GM21786 (cell line): Measurements from ENCODE around the gene CD99L2.
A peak's percentile ranks its signal among the peaks of the same experiment; 100 is the strongest.

Experiments used
- ATAC-seq: cut with Tn5 transposase; IDR thresholded peaks from one replicate; pipeline ENCODE4 v1.9.1; 2021; ENCODE audit not compliant: unreplicated experiment

CD99L2 gene, protein sequence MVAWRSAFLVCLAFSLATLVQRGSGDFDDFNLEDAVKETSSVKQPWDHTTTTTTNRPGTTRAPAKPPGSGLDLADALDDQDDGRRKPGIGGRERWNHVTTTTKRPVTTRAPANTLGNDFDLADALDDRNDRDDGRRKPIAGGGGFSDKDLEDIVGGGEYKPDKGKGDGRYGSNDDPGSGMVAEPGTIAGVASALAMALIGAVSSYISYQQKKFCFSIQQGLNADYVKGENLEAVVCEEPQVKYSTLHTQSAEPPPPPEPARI

DNA sequence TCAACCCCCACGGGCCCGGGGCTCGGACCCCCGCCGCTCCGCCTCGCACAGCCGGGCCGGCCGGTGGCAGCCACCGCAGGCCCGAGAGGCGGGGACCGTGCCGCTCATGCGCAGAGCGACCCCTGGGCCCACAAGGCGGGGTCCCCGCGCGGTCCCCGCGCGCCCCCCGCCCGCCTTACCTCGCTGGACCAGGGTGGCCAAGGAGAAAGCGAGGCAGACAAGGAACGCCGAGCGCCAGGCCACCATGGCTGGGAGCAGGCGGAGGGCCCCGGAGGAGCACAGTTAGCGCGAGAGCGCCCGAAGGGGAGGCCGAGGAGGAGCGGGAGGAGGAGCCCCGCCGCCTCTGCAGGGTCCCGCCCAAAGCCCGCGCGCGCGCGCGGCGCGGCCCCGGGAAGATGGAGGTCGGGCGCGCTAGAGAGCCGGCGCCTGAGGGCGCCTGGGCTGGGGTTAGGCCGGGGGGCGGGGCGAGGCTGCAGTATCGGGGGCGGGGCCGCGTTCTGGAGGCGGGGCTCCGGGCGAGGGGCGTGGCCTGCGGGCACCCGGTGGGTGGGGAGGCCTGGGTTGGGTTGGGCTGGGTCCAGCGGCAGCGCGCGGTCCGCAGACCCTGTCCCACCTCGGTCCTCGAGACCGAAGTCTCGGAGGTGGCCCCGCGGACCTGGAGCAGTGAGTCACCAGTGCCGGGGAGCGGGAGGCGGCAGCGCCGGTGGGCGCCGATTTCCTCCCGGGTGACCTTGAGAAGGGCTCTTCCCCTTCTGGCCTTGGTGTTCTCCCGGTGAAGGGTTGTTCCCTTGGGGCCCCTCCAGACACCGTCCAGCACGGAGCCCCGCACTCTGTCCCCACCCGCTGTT, at the start of gene CD99L2:
Gene CD99L2, minus strand, starts transcription at position 326 of the 848 bp plus-strand sequence. Its CDS starts 80 bp downstream, at position 246.
- ATAC-seq = peak; percentile 74

GRCh38 chrX:150944233-150944632, 45.8 kb upstream of the CD99L2 start:
- no peak for ATAC-seq

GRCh38 chrX:150942942-150943594, 44.6 kb upstream of the CD99L2 start:
- ATAC-seq = no peak

DNA sequence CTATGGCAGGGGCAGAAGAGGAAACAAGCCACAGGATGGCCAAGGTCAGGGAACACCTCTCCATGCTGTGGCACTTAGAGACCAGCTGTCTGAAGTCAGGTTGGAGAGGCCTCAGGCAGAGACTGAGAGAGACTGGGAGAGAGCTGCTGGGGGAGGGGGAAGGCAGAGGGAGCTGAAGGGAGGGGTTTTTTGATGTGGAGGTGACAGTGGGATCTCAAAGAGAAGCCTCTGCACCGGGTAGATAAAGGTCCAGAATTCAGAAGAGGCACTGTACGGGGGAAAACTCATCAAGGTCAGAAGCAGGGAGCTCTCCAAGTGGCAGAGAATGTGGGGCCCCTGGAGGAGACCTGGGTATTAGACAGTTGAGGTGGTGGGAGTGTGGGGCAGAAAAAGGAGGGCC, 43.1 kb upstream of the CD99L2 start:
- no peak for ATAC-seq

DNA sequence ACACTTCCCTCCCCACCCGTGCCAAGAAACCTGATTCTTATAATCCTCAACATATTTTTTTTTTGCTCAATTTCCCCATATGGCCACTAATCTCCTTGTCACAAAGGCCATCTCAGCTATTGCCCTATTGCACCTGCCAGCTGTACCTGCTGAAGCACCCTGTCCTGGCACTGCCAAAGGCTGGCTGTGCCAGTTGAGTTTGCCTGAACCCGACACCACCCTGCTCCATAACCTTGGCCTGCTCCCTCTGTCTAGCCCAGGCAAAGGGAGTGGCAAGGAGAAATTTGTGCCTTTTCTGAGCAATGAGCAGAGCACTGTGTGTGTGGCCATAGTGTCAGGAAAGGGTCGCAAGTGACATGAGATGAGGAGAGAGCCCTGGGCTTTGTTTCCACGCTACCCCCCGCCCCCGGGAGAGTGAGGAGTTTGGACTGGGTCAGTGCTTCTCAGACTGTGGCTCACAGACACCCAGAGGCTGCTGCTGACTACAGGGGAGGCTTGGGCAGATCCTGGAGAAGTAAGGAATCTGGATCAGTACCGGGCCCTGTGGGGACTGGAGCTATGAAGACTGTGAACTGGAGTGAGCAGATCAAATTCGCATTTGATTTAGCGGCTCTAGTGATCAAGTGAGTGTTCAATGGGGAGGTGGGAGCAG, 42.5 kb upstream of the CD99L2 start:
- ATAC-seq = no peak

DNA sequence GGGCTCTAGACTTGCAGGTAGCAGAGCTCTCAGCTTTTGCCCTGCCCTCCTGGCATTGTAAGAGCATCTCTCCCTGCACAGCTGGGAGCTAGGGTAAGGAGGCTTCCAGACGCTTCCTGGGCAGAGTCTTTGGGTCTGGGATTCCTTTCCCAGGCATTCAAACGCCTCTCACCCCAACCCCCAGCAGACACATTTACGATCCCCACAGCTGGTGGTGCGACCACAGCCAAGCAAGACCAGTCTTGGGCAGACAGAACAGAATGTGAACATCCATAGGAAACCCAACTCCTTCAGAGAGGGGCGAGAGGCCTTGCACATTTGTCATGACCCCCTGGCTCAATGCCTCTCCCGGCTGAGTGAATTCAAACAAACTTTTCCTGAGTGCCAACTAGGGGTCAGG, 38.1 kb upstream of the CD99L2 start:
- ATAC-seq = no peak

- ATAC-seq = no peak
Measured at GRCh38 chrX:150935467-150935866, 37.0 kb upstream of the CD99L2 start.

- ATAC-seq = no peak
Measured at GRCh38 chrX:150934453-150934852, 36.0 kb upstream of the CD99L2 start.

GRCh38 chrX:150933945-150934350, 35.5 kb upstream of the CD99L2 start:
- ATAC-seq = no peak

DNA sequence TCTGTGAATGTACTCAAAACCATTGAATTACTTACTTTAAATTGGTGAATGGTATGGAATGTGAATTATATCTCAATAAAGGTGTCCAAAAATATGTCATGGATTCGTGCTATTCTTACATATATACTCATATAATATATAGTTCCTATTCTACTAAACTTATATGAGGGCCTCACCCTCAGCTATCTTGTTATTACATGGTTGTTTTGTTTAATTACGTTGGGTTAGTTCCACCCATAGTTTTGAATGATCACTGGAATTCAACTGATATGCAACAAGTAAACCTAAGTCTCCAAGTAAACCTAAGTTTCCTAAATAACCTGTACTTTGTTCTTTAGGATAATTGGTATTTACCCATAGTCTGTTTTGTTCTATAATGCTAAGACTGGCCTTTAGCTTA, 30.6 kb upstream of the CD99L2 start:
- ATAC-seq = no peak

- ATAC-seq = no peak
Measured at GRCh38 chrX:150926791-150927190, 28.3 kb upstream of the CD99L2 start.

GRCh38 chrX:150926304-150926703, 27.8 kb upstream of the CD99L2 start:
- no peak for ATAC-seq

DNA sequence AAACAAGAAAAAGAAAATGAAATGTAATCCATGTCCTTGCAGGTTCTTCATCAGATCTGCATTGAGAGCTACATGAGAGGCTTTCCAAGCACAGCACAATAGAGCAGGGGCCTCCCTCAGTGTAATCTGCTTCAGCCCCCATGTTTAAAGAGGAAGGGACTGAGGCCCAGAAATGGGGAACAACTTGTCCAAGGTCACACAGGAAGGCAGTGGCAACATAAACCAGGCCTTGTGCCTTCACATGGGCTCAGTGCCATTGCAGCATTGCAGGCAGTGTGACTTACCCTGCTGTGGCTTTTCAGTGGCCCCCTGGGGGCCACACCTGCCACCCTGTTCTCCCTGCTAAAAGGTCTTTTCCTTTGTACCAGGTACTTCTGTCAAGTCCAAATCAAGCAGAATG, 20.9 kb upstream of the CD99L2 start:
- ATAC-seq = no peak

DNA sequence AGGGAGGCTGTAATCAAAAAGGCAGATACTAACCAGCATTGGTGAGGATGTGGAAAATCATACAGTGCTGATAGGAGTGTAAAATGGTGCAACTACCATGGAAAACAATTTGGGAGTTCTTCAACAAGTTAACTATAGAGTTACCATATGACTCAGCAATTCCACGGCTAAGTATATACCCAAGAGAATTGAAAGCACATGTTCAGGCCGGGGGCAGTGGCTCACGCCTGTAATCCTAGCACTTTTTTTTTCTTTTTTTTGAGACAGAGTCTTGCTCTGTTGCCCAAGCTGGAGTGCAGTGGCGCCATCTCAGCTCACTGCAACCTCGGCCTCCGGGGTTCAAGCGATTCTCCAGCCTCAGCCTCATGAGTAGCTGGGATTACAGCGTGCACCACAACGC, 15.0 kb upstream of the CD99L2 start:
- no peak for ATAC-seq

DNA sequence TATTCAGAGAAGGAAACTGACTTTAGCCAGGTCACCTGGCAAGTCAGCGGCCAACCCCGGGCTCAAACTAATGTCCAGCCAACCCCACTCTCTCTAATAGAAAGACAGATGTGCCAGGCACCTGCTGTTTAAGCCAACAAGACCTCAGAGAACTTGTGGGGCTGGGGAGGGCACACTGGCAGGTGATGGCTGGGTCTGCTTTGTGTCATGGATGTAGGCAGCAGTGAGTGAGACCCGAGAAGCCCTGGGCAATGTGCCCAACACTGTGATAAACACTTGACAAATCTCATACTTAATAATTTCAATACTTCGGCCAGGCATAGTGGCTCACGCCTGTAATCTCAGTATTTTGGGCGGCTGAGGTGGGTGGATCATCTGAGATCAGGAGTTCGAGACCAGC, 9.0 kb upstream of the CD99L2 start:
- ATAC-seq = no peak

DNA sequence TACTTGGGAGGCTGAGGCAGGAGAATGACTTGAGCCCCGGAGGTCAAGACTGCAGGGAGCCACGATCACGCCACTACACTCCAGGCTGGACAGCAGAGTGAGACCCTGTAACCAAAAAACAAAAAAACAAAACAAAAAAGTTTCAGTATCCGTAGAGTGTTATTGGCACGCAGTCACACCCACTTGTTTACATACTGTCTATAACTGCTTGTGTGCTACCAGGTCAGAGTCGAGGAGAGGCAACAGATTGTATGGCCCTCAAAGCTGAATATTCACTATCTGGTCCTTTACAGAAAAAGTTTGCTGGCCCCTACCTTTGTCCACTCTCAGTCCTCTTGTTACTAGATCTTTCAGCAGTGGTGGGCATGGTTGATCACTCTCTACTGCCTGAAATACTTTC, 8.2 kb upstream of the CD99L2 start:
- no peak for ATAC-seq

- no peak for ATAC-seq
Measured at GRCh38 chrX:150905293-150905692, 6.8 kb upstream of the CD99L2 start.

- ATAC-seq = no peak
Measured at GRCh38 chrX:150903110-150903508, 4.6 kb upstream of the CD99L2 start.

GRCh38 chrX:150902434-150903109, 4.1 kb upstream of the CD99L2 start:
- ATAC-seq = no peak

DNA sequence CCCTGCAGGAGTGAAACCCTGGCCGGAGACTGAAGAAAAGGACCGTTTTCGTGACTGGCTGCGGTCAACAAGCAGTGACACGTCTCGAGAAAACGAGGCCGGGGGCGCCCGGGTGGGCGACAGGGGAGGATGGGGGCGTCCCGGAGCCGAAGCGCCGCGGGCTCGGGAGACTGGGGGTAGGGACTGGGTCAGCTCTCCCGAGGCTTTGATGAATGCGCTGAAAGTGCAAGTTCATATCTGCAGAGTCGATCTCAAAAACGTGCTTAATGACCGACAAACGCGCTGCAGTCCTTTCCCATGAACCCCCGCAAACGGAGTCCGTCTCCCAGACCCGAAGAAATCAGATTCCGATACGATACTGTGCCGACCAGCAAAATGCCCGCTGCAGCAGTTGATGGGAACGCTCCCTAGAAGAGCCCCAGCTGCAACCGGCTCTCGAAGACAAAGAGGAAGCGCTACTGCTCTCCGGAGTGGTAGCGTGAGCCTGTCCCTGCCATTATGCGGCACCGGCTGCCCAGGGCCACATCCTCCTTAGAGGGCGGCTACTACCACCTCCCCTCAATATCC, 806 bp upstream of the CD99L2 start:
- peak; percentile 46 for ATAC-seq
